CD4-positive, CD25-positive, alpha-beta regulatory T cell (primary cell): Measurements from ENCODE around the gene HOXB3. TPM values are rescaled to one million over a fixed set of nuclear protein-coding genes. Genes with fewer than 3 reads are reported as not detected.

Experiments used
- ATAC-seq, 2 donors: fragments of 150-1000 bp; cut with Tn5 transposase; one replicate each; pipeline ENCODE4 v1.10.0; 2021; ENCODE audit warnings: low read depth in 2 of 2, moderate number of reproducible peaks in 2 of 2, moderate library complexity in 1 of 2
- DNase-seq, 3 donors: peaks; one replicate each; pipeline versions ENCODE4 v3.0.0 to v3.0.0-alpha.2; 2012 to 2022; ENCODE audit warnings: mixed read lengths in 1 of 3
- H3K27ac ChIP-seq: one replicate; pipeline ENCODE4 v1.7.0; 2013; ENCODE audit warnings: mild to moderate bottlenecking, low read length; ENCODE audit not compliant: insufficient read depth, poor library complexity, severe bottlenecking
- H3K27me3 ChIP-seq: one replicate; pipeline ENCODE4 v1.7.0; 2013; ENCODE audit warnings: low read length; ENCODE audit not compliant: control insufficient read depth, insufficient read depth
- H3K36me3 ChIP-seq: one replicate; pipeline ENCODE4 v1.7.0; 2013; ENCODE audit warnings: mild to moderate bottlenecking, low read length, moderate library complexity; ENCODE audit not compliant: control insufficient read depth, insufficient read depth
- H3K4me1 ChIP-seq: 2 replicates; pipeline ENCODE4 v1.7.0; 2013; ENCODE audit warnings: mild to moderate bottlenecking, low read length; ENCODE audit not compliant: insufficient read depth, control insufficient read depth, poor library complexity, severe bottlenecking
- H3K4me3 ChIP-seq: one replicate; pipeline ENCODE4 v1.7.0; 2013; ENCODE audit warnings: low read depth, mild to moderate bottlenecking, low read length, moderate library complexity
- H3K9me3 ChIP-seq, 2 experiments: 1 replicate in 1 of 2; 2 replicates in 1 of 2; pipeline ENCODE4 v1.7.0; 2013; ENCODE audit warnings: low read length in 2 of 2, mild to moderate bottlenecking in 1 of 2, moderate library complexity in 1 of 2; ENCODE audit not compliant: control insufficient read depth in 2 of 2
- H3K27ac Mint-ChIP-seq, 3 donors: one replicate each; pipeline ENCODE4 v1.8.0; 2020 to 2022; ENCODE audit warnings: mild to moderate bottlenecking in 3 of 3, mixed read lengths in 3 of 3, moderate library complexity in 2 of 3
- H3K27me3 Mint-ChIP-seq: one replicate; pipeline ENCODE4 v1.8.0; 2022; ENCODE audit warnings: mild to moderate bottlenecking, mixed read lengths
- H3K36me3 Mint-ChIP-seq: one replicate; pipeline ENCODE4 v1.8.0; 2020; ENCODE audit warnings: mixed read lengths
- H3K4me1 Mint-ChIP-seq, 4 donors: one replicate each; pipeline ENCODE4 v1.8.0; 2020 to 2022; ENCODE audit warnings: mixed read lengths in 4 of 4, mild to moderate bottlenecking in 1 of 4
- H3K4me3 Mint-ChIP-seq, 4 donors: one replicate each; pipeline ENCODE4 v1.8.0; 2020 to 2022; ENCODE audit warnings: mild to moderate bottlenecking in 4 of 4, mixed read lengths in 4 of 4, moderate library complexity in 3 of 4
- H3K9me3 Mint-ChIP-seq, 7 donors: one replicate each; pipeline ENCODE4 v1.8.0; 2020 to 2022; ENCODE audit warnings: mixed read lengths in 7 of 7, mild to moderate bottlenecking in 3 of 7, moderate library complexity in 2 of 7
- polyA plus RNA-seq, 4 donors: library from polyadenylated mRNA; unstranded; fragments of 300-500 nt; fragmentation: Illumina TruSeq; gene quantifications; one replicate each; pipeline ENCODE4 v1.2.3, GENCODE V29; 2021
- total RNA-seq: library from RNA; stranded (reverse); gene quantifications from one replicate; pipeline ENCODE4 v1.2.3, GENCODE V29; 2022

The HOXB3 gene
- total and polyA plus RNA-seq, 5 donors from 2014 or later: 0.05 to 8.1 (median 0.16) TPM; not detected in 2

- Histone ChIP-seq H3K27me3 (peaks cover 23% of the 10 kb centered on the region), H3K4me3 (peak overlapping the region; percentile 80), H3K27ac (peak overlapping the region; percentile 33), H3K9me3 (no peaks in the 10 kb centered on the region), H3K36me3 (no peaks in the 10 kb centered on the region), H3K4me1 (peaks cover 56% of the 10 kb centered on the region)
- H3K36me3 Mint-ChIP-seq: no peaks in the 10 kb centered on the region
- H3K4me1 Mint-ChIP-seq: peaks cover 16 to 61% (median 48%) of the 10 kb centered on the region in 4 donors
- ATAC-seq (peak; percentile 23 to 35), DNase-seq (no peak)
- H3K27me3 Mint-ChIP-seq: peaks cover 64% of the 10 kb centered on the region
- peak overlapping the region; percentile 76 to 95 (median 88) for H3K4me3 Mint-ChIP-seq
- peaks cover 0 to 2% (median 0%) of the 10 kb centered on the region in 7 donors for H3K9me3 Mint-ChIP-seq
- H3K27ac Mint-ChIP-seq: peak overlapping the region in 2 of 3 donors; percentile 72 to 94
Measured at GRCh38 chr17:48578616-48579470, 11.2 kb downstream of the HOXB3 start.

GRCh38 chr17:48577946-48578615 is 12.0 kb downstream of the HOXB3 start, which contains the start of gene HOXB4:
TSS of gene HOXB4 (minus strand) at chr17:48578350. CDS start at chr17:48578319, 31 bp downstream.
- peak within 1 kb of the TSS; percentile 33 for H3K27ac ChIP-seq
- peak; percentile 54 to 61 for ATAC-seq
- H3K36me3 ChIP-seq: no peaks in the 10 kb centered on the region
- peaks cover 56% of the 10 kb centered on the region for H3K4me1 ChIP-seq
- peak within 1 kb of the TSS; percentile 80 for H3K4me3 ChIP-seq
- Mint-ChIP-seq H3K36me3 (no peaks in the 10 kb centered on the region), H3K27me3 (peaks cover 56% of the 10 kb centered on the region), H3K4me1 (peaks cover 13 to 56% (median 45%) of the 10 kb centered on the region in 4 donors), H3K4me3 (peak within 1 kb of the TSS; percentile 88 to 95 (median 88)), H3K9me3 (peaks cover 0 to 2% (median 0%) of the 10 kb centered on the region in 7 donors), H3K27ac (peak within 1 kb of the TSS in 2 of 3 donors; percentile 72 to 94)
- H3K9me3 ChIP-seq: no peaks in the 10 kb centered on the region
- H3K27me3 ChIP-seq: peaks cover 17% of the 10 kb centered on the region
- DNase-seq: peak; percentile 52 to 75 (median 69)

GRCh38 chr17:48577330-48577945 is 12.6 kb downstream of the HOXB3 start:
- Mint-ChIP-seq H3K27me3 (peaks cover 51% of the 10 kb centered on the region), H3K4me3 (peak overlapping the region; percentile 81 to 95 (median 86)), H3K9me3 (peaks cover 0 to 2% (median 0%) of the 10 kb centered on the region in 7 donors), H3K36me3 (no peaks in the 10 kb centered on the region), H3K4me1 (peaks cover 12 to 52% (median 40%) of the 10 kb centered on the region in 4 donors), H3K27ac (no peak overlapping the region)
- H3K36me3 ChIP-seq: no peaks in the 10 kb centered on the region
- peak overlapping the region; percentile 64 for H3K4me3 ChIP-seq
- H3K4me1 ChIP-seq: peaks cover 53% of the 10 kb centered on the region
- DNase-seq (peak in 1 of 3 donors; percentile 38), ATAC-seq (peak in 1 of 2 donors; percentile 32)
- H3K9me3 ChIP-seq: no peaks in the 10 kb centered on the region
- peaks cover 12% of the 10 kb centered on the region for H3K27me3 ChIP-seq
- H3K27ac ChIP-seq: no peak overlapping the region

GRCh38 chr17:48576479-48577309 is 13.3 kb downstream of the HOXB3 start:
- Histone ChIP-seq H3K27me3 (peaks cover 12% of the 10 kb centered on the region), H3K4me3 (peak overlapping the region; percentile 64), H3K9me3 (no peaks in the 10 kb centered on the region), H3K36me3 (no peaks in the 10 kb centered on the region), H3K27ac (no peak overlapping the region), H3K4me1 (peaks cover 45% of the 10 kb centered on the region)
- no peak for DNase-seq
- no peak for ATAC-seq
- Mint-ChIP-seq H3K4me3 (peak overlapping the region; percentile 81 to 95 (median 86)), H3K4me1 (peaks cover 9 to 48% (median 37%) of the 10 kb centered on the region in 4 donors), H3K9me3 (peaks cover 0 to 2% (median 0%) of the 10 kb centered on the region in 7 donors), H3K27me3 (peaks cover 49% of the 10 kb centered on the region), H3K36me3 (no peaks in the 10 kb centered on the region), H3K27ac (peak overlapping the region in 1 of 3 donors; percentile 14)

- Histone ChIP-seq H3K27me3 (peaks cover 11% of the 10 kb centered on the region), H3K27ac (no peak overlapping the region), H3K36me3 (no peaks in the 10 kb centered on the region), H3K4me3 (no peak overlapping the region), H3K4me1 (peaks cover 37% of the 10 kb centered on the region), H3K9me3 (no peaks in the 10 kb centered on the region)
- peak overlapping the region; percentile 44 to 69 (median 61) for H3K4me3 Mint-ChIP-seq
- ATAC-seq: no peak
- H3K27ac Mint-ChIP-seq: no peak overlapping the region
- no peaks in the 10 kb centered on the region for H3K9me3 Mint-ChIP-seq
- peak in 1 of 3 donors; percentile 29 for DNase-seq
- H3K27me3 Mint-ChIP-seq: peaks cover 44% of the 10 kb centered on the region
- H3K4me1 Mint-ChIP-seq: peaks cover 9 to 41% (median 30%) of the 10 kb centered on the region in 4 donors
- H3K36me3 Mint-ChIP-seq: no peaks in the 10 kb centered on the region
Measured at GRCh38 chr17:48575673-48576478, 14.2 kb downstream of the HOXB3 start.

- Histone ChIP-seq H3K27me3 (peaks cover 11% of the 10 kb centered on the region), H3K36me3 (no peaks in the 10 kb centered on the region), H3K9me3 (no peaks in the 10 kb centered on the region), H3K4me1 (peaks cover 33% of the 10 kb centered on the region), H3K4me3 (no peak overlapping the region), H3K27ac (no peak overlapping the region)
- DNase-seq (no peak), ATAC-seq (no peak)
- Mint-ChIP-seq H3K4me1 (peaks cover 9 to 34% (median 24%) of the 10 kb centered on the region in 4 donors), H3K27me3 (peaks cover 36% of the 10 kb centered on the region), H3K27ac (peak overlapping the region in 1 of 3 donors; percentile 13), H3K36me3 (no peaks in the 10 kb centered on the region), H3K4me3 (peak overlapping the region in 2 of 4 donors; percentile 66 to 92), H3K9me3 (no peaks in the 10 kb centered on the region)
Measured at GRCh38 chr17:48575066-48575582, 14.9 kb downstream of the HOXB3 start.
